NOMO-1 treated with dmso at 0.1 percent for 144 hours (cell line): ENCODE data around the gene EIF3M.

ENCODE experiments used
- DNase-seq: peaks from one replicate; lab custom pipeline; 2025; ENCODE audit not compliant: unreplicated experiment; lab: John Stamatoyannopoulos, UW

The EIF3M gene

GRCh38 chr11:32583459-32584271, at the start of gene EIF3M:
TSS of gene EIF3M (plus strand) at chr11:32583831. CDS start at chr11:32583888, 57 bp downstream.
- peak; percentile 92 for DNase-seq

GRCh38 chr11:32538804-32539203, 44.8 kb upstream of the EIF3M start:
- DNase-seq: no peak

DNA sequence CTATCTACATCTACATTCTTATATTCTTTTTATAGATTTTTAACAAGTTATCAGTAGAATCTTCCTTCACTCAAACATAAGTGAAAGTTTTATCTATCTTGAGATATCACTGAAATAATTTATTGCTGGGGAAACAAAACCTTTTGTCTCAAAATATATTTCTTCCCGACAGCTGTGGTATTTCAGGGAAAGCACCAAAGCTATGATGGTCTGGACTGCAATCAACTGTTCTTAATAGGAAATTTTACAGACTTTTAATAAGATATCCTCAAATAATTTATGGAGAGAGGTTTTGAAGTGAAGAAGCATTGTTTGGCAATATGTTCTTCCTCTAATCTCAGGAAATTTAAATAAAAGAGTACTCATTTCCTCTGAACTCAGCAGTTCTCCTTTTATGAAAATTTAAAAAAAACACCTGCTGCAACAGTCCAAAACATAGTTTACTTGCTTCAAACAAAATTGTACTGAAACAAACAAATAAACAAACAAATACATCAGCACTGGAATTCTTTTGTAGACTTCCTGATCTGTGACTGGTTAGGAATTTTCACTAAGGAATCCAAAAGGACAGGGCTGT, 33.9 kb upstream of the EIF3M start:
- no peak for DNase-seq

DNA sequence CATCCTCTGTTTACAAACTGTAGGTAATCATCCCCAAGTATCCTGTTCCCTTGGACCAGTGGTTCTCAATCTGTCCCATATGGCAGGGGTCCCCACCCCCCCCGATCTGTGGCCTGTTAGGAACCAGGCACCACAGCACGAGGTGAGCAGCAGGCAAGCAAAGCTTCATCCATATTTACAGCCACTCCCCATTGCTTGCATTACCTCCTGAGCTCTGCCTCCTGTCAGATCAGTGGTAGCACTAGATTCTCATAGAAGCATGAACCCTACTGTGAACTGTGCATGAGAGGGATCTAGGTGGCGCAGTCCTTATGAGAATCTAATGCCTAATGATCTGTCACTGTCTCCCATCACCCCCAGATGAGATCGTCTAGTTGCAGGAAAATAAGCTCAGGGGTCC, 33.4 kb upstream of the EIF3M start:
- DNase-seq: no peak

DNA sequence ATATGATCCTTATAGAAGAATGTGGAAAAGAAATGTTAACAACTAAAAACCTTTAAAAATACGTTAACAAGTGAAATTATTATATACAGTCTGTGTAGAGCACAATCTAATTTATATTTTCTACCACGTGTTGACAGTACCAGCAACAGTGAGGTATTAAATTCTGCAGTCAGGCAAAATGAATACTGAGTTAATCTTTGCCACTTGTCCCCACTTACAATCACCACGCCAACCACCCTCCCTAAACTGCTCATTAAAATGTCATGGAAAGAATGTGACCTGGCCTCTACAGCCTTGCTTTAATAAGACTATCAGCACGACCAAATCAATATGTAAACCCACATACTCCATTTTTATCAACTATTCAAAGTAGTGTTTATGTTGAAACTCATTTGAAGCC, 28.5 kb upstream of the EIF3M start:
- DNase-seq: no peak

DNA sequence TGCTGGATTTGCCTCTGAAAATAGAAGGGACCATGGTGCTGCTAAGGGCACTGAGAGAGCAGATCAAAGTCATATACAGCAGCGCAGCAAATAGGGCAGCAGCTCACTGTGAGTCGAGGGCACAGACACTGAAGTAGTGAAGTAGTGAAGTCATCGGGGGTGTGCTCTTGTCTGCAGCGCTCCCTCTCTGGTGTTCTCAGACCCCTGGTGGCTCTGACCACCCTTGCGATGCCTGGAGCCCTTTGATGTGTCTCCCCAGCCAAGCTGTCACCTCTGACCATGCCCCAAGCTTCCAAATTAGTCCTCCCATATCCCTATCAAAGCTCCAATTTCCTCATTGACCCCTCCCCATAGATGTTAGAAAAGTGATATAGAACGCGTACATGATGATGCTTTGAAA, 27.7 kb upstream of the EIF3M start:
- DNase-seq: no peak

- no peak for DNase-seq
These were observed 21.8 kb upstream of the EIF3M start for GRCh38 chr11:32561835-32562234.

- no peak for DNase-seq
These were observed 20.6 kb upstream of the EIF3M start for GRCh38 chr11:32562839-32563599.

DNA sequence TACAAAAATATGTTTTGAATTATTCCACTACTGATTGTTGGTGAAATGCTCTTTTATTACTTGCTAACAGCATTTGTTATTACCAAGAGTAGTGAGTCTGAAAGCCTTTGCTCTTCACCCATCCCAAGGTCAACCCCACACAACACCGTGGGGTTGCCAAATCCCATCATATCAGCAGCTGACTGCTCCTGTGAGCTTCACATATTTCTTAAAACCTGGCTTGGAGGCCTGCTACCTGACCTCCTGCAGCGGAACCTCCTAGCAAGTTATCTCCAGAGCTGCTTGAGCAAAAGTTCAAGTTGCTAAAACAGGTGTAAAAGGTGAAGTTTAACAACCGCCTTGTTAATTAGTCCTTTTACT, 20.1 kb upstream of the EIF3M start:
- no peak for DNase-seq

- no peak for DNase-seq
These were observed 17.1 kb upstream of the EIF3M start for GRCh38 chr11:32566517-32566916.

- DNase-seq: no peak
These were observed 16.5 kb upstream of the EIF3M start for GRCh38 chr11:32567154-32567553.

GRCh38 chr11:32569313-32569881, 14.2 kb upstream of the EIF3M start:
- no peak for DNase-seq

GRCh38 chr11:32571039-32571438, 12.6 kb upstream of the EIF3M start:
- DNase-seq: no peak

DNA sequence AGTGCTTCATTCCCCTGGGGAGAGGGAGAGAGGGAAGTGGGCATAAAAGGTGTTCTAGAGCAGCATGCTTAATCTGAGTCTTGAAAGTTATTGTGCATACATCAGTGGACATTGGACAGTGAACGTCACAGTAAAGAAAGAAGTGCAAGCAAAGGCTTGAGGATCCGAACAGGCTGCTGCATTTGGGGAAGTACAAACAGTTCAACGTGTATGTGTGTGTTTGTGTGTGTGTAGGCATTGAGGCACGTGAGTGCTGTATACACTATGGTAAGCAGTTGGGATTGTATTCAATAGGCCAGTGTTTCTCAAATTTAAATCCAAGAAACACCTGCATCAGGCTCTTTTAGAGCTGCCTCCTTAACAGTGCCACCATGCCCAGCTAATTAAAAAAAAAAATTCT, 10.4 kb upstream of the EIF3M start:
- DNase-seq: peak; percentile 2

- DNase-seq: no peak
These were observed 9.2 kb upstream of the EIF3M start for GRCh38 chr11:32574421-32574820.

DNA sequence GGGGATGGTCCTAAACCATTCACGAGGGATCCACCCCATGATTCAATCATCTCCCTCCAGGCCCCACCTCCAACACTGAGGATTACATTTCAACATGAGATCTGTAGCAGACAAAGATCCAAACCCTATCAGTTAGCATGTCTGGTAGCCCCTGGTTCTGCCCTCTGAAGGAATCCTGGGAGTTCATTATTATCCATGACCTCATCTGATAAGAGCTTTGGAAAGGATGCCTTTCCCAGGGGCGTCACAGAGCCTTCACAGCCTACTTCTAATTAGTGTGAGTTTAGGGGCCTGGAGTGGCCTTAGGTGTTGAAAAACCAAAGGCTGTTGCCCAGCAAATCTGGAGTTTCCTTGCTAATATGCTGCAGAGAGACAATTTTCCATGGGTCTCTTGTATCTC, 8.6 kb upstream of the EIF3M start:
- DNase-seq: no peak

- DNase-seq: no peak
These were observed 7.2 kb upstream of the EIF3M start for GRCh38 chr11:32576456-32576855.

DNA sequence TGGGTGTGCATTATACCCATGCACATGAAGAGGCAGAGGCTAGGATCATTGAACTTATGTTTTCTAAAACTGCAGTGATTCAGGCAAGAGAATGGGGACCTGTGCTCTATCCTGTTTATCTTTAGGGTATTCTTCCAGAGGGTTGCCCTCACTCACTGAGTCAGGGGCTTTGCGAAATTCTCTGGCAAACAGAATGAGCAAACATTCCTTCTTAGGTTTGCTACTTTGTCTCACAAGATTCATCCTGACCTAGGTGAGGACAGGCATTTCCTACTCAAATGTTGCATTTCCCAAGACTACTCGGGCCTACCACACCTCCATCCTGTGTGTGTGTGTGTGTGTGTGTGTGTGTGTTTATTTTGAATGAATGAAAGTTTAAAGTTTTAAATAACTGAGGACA, 2.7 kb upstream of the EIF3M start:
- DNase-seq: no peak

DNA sequence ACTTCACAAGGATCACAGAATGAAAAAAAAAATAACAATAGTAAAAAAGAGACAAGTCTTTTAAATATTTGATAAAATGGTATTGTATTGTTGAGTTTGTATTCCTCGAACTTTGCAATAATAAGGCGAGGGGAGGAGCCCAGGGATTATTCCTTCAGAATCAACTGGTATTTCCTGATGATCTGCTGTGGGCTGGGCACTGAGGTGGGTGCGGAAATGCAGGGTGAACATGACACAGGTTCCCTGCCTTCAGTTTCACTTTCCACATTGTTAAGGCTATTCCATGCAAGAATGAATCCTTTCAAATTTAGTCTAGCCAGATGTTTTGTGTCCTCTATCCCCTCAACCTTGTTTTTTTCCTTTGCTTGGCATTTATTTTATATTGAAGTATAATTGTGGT, 2.1 kb upstream of the EIF3M start:
- no peak for DNase-seq

DNA sequence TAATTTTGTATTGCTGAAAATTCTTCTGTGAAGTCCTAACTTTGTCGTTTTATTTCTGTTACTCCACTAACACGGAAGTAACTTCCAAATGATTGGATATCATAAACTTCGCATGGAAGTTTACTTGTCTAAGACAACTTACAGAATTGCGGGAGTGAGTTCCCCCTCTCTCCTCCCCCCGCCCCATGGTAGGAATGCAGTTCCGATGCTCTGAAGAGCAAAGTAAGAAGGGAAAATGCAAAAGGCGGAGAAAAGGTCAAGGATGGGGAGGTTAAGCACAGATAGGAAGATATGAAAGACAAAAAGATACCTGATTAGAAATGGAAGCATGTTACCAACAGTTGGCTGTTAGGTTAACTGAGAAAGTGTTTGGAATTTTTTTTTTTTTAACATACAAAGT, 1.3 kb downstream of the EIF3M start:
- DNase-seq: no peak

- no peak for DNase-seq
These were observed 3.1 kb downstream of the EIF3M start for GRCh38 chr11:32586576-32587190.
